WERI-Rb-1 (cell line): ENCODE data around the gene APH1A.
A peak's percentile ranks its signal among the peaks of the same experiment; 100 is the strongest.
"Not testable (repeated sequence)": the region's sequence is repeated elsewhere in the genome, so short reads cannot be mapped to it uniquely, and the experiment has no call there.

Source experiments
- DNase-seq: peaks from one replicate; pipeline ENCODE4 v3.0.0-alpha.2; 2020
- H3K27ac ChIP-seq: fragments of 250-450 bp; sonication (Bioruptor Pico); 2 replicates; pipeline ENCODE4 v1.5.1; 2020; ENCODE audit warnings: mild to moderate bottlenecking, moderate library complexity
- H3K27me3 ChIP-seq: fragments of 250-450 bp; sonication (Bioruptor Pico); 2 replicates; pipeline ENCODE4 v1.5.1; 2021; ENCODE audit warnings: mild to moderate bottlenecking, low read depth, moderate library complexity; ENCODE audit not compliant: insufficient read depth, severe bottlenecking
- H3K36me3 ChIP-seq: fragments of 250-450 bp; sonication (Bioruptor Pico); 2 replicates; pipeline ENCODE4 v1.5.1; 2020; ENCODE audit warnings: mild to moderate bottlenecking, moderate library complexity
- H3K4me3 ChIP-seq: 2 replicates; pipeline ENCODE4 v1.5.1; 2011; ENCODE audit warnings: low read depth, mild to moderate bottlenecking, control low read depth, low read length
- H3K9me3 ChIP-seq: fragments of 250-450 bp; sonication (Bioruptor Pico); 2 replicates; pipeline ENCODE4 v1.5.1; 2021; ENCODE audit warnings: mild to moderate bottlenecking, moderate library complexity; ENCODE audit not compliant: severe bottlenecking
- TF ChIP-seq, protein P1 (sequence below): IDR thresholded peaks from 2 replicates; pipeline ENCODE4 v1.5.1; 2011; ENCODE audit warnings: low read depth, mild to moderate bottlenecking, control low read depth, inconsistent platforms, low read length

APH1A gene

DNA sequence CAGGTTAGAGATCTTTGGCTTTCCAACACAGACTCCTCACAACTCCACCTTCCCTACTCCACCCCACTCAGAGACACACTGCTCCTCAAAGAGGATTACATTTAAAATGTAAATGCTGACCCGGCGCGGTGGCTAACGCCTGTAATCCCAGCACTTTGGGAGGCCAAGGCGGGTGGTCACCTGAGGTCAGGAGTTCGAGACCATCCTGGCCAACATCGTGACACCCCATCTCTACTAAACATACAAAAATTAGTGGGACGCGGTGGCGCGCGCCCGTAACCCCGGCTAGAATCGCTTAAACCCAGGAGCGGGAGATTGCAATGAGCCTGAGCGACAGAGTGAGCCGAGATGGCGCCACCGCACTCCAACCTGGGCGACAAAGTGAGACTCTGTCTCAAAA, 31.1 kb downstream of the APH1A start:
- Histone ChIP-seq H3K27ac (no peak overlapping the region), H3K9me3 (no peaks in the 10 kb centered on the region), H3K36me3 (peaks cover 7% of the 10 kb centered on the region), H3K27me3 (no peaks in the 10 kb centered on the region), H3K4me3 (no peak overlapping the region)
- peak; percentile 35 for DNase-seq
- TF ChIP-seq, protein P1, sequence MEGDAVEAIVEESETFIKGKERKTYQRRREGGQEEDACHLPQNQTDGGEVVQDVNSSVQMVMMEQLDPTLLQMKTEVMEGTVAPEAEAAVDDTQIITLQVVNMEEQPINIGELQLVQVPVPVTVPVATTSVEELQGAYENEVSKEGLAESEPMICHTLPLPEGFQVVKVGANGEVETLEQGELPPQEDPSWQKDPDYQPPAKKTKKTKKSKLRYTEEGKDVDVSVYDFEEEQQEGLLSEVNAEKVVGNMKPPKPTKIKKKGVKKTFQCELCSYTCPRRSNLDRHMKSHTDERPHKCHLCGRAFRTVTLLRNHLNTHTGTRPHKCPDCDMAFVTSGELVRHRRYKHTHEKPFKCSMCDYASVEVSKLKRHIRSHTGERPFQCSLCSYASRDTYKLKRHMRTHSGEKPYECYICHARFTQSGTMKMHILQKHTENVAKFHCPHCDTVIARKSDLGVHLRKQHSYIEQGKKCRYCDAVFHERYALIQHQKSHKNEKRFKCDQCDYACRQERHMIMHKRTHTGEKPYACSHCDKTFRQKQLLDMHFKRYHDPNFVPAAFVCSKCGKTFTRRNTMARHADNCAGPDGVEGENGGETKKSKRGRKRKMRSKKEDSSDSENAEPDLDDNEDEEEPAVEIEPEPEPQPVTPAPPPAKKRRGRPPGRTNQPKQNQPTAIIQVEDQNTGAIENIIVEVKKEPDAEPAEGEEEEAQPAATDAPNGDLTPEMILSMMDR, result no peak

DNA sequence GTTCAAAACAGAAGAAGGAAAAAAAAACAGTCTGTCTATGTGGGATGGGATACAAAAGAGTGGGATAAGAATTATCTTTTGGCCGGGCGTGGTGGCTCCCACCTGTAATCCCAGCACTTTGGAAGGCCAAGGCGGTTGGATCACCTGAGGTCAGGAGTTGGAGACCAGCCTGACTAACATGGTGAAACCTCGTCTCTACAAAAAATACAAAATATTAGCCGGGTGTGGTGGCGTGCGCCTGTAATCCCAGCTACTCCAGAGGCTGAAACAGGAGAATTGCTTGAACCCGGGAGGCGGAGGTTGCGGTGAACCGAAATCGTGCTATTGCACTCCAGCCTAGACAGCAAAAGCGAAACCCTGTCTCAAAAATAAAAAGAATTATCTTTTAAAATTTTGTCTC, 31.6 kb downstream of the APH1A start:
- H3K4me3 ChIP-seq, H3K9me3 ChIP-seq, H3K36me3 ChIP-seq, H3K27me3 ChIP-seq: not testable (repeated sequence)
- peak; percentile 16 for DNase-seq
- H3K27ac ChIP-seq, result peak overlapping the region; percentile 95

DNA sequence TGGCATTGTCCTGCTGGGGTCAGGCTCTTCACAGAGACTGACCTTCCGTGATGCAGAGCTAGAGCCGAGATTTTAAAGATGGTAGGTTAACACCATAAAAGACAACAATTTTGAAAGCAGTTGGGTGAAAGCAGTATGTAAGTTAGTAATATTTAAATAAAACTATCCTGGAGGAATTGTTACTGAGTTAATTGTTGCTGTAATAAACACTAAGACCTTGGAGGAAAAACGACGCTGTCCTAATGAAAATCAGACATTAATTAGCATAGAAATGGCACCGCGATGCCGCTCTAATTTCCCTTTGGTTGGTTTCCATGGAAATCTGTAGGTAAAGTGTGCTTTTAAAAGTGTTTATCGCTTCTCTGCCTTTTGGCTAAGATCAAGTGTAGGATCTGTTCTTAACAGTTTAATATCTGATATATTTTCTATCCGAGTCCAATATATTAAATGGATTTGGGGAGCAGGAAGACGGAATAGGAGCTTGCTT, 32.2 kb downstream of the APH1A start:
- DNase-seq, result no peak
- peak overlapping the region; percentile 98 for H3K4me3 ChIP-seq
- TF ChIP-seq, protein P1, result peak; percentile 41; the same call in 1 of the 2 replicates
- peaks cover 10% of the 10 kb centered on the region for H3K36me3 ChIP-seq
- peak overlapping the region; percentile 95 for H3K27ac ChIP-seq
- no peaks in the 10 kb centered on the region for H3K9me3 ChIP-seq
- no peaks in the 10 kb centered on the region for H3K27me3 ChIP-seq

DNA sequence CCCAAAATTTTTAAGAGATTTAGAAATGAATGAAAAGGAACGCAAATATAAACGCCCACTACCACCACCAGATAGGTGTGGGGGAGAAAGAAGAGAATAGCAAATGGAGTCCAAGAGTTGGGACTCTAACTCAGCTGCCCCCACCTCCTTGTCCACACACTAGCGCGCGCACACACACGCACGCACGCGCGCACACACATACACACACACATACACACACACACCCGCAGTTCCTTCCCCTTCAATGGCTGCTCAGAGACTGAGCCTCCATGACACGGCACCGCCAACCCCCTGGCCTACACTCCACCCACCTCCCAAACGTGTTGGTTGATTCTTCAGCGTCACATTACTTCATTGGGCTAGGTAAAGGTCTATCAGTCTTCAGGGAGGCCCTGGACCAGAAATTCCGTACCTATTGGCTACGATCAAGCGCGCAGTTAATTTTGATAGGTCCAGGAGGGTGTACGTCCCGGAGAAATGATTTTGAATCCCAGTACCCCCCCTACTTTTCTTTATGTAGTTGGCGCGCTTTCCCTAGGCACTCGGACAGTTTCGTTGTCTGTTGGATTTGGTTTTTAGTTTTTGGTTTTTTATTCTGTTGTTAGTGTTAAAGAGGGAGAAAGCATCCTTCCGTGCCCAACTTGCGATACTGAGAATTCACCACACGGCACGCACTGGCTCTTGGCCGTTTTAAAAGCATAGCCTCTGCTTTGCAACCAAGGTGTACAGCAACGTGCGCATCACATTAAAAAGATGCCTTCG, 32.8 kb downstream of the APH1A start, which contains the start of gene ANP32E:
ANP32E (minus strand) TSS at position 261 of the 762 bp plus-strand sequence. CDS start 326 bp downstream, outside the sequence.
- Histone ChIP-seq H3K36me3 (peaks cover 16% of the 10 kb centered on the region), H3K27ac (peak within 1 kb of the TSS; percentile 95), H3K27me3 (no peaks in the 10 kb centered on the region), H3K9me3 (no peaks in the 10 kb centered on the region), H3K4me3 (peak within 1 kb of the TSS; percentile 98)
- TF ChIP-seq, protein P1, result no peak
- peak; percentile 99 for DNase-seq

DNA sequence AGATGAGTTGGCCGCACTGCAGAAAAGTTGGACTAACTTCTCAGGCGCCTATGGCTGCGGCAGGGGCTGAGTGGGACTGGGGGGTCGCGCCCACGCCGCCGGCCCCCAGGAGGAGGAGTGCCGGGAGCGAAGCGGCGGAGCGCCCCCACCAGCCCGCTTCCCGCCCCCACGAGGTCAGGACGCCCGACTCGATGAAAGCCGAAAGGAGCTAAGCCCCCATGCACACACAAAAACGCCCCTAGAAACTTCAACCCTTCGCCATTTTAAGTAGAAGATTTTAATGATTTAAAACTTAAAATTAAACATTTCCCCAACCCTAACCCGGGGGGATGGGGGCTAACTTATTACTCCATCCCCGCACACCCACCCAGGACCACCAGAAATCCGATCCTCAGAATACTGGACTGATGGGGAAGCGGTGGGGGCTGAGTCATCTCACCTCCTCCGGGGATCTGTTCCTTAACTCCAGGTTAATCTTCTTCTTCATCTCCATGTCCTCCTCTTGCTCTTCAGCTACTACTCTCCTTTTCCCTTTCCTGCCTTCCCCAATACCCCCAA, 33.4 kb downstream of the APH1A start:
- peak; percentile 46 for DNase-seq
- Histone ChIP-seq H3K27me3 (no peaks in the 10 kb centered on the region), H3K4me3 (peak overlapping the region; percentile 98), H3K36me3 (peaks cover 23% of the 10 kb centered on the region), H3K27ac (peak overlapping the region; percentile 95), H3K9me3 (no peaks in the 10 kb centered on the region)
- TF ChIP-seq, protein P1, result 0 out of 2 replicates have a peak, but pooled peaks have one; percentile 17

DNA sequence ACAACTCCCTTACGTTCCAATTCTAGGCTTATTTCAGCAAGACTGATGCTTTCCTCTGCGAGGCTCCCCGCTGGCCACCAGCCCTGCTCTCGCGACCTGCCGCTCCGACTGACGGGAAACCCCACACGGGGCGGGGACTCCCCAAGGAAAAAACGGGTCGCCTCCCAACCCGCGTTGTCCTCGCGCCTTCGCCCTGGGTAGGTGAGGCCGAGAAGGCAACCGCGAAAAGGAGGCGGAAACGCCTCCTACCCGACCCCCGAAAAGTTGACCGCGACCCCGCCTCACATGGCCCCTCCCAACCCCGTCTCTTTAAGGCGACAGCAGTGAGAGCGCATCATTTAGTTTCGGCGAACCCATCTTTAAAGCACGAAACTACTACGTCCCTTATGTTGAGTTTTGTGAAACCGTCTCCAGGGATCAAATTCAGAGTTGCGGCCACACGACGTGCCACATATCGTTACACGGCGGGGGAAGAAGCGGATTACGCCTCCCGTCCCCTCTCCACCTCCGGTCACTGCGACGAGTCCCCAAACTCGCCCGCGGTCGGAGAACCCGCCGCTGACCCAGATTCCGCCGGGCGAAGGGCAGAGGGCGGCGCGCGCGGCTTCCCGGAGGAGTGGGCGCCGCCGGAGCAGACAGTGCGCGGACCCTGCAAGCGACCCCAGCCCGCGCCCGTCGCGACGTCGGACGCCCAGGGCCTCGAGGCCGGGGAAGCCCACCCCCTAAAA, 34.1 kb downstream of the APH1A start:
- peak; percentile 82 for DNase-seq
- Histone ChIP-seq H3K36me3 (peaks cover 29% of the 10 kb centered on the region), H3K27ac (peak overlapping the region; percentile 95), H3K9me3 (no peaks in the 10 kb centered on the region), H3K27me3 (no peaks in the 10 kb centered on the region), H3K4me3 (peak overlapping the region; percentile 98)
- TF ChIP-seq, protein P1, result no peak
